Measurements from ENCODE around the gene METRNL. TPM values are rescaled to one million over a fixed set of nuclear protein-coding genes. Genes with fewer than 3 reads are reported as not detected.

METRNL gene
- total RNA-seq, 1 experiment from 2014 or later, result 33.8 TPM

- Mint-ChIP-seq H3K27ac (ENCODE audit: unreplicated experiment) (no peak overlapping the region), H3K4me3 (ENCODE audit: unreplicated experiment) (no peak overlapping the region), H3K27me3 (ENCODE audit: insufficient read depth, unreplicated experiment) (peaks cover 3% of the 10 kb centered on the region), H3K36me3 (ENCODE audit: insufficient read depth, unreplicated experiment) (no peaks in the 10 kb centered on the region), H3K9me3 (ENCODE audit: unreplicated experiment) (no peaks in the 10 kb centered on the region), H3K4me1 (ENCODE audit: low read depth, unreplicated experiment) (no peaks in the 10 kb centered on the region)
- intact Hi-C loops (cut with micrococcal nuclease; ENCODE audit: unreplicated experiment), result no loop called here
- BruUV-seq (replicated peaks), result no TSS peak
- ChIA-PET CTCF (no interaction called here), POLR2A (no interaction called here)
- Histone ChIP-seq H3K9me3 (no peaks in the 10 kb centered on the region), H3K4me1 (peaks cover 9% of the 10 kb centered on the region), H3K4me3 (ENCODE audit: low read depth, low read length) (no peak overlapping the region), H3K36me3 (ENCODE audit: control insufficient read depth, insufficient read depth, low read length) (no peaks in the 10 kb centered on the region), H3K27me3 (replicated peaks; ENCODE audit: control insufficient read depth, insufficient read depth, low read length) (no peaks in the 10 kb centered on the region)
- no peak for DNase-seq
- TF ChIP-seq CTCF (IDR thresholded peaks at IDR 0.05; ENCODE audit: insufficient read depth in 1 of 2, low read depth in 1 of 2, low read length in 1 of 2, severe bottlenecking in 1 of 2, unreplicated experiment in 1 of 2), result no peak
Observed at GRCh38 chr17:83071365-83071764, 8.0 kb upstream of the METRNL start.

DNA sequence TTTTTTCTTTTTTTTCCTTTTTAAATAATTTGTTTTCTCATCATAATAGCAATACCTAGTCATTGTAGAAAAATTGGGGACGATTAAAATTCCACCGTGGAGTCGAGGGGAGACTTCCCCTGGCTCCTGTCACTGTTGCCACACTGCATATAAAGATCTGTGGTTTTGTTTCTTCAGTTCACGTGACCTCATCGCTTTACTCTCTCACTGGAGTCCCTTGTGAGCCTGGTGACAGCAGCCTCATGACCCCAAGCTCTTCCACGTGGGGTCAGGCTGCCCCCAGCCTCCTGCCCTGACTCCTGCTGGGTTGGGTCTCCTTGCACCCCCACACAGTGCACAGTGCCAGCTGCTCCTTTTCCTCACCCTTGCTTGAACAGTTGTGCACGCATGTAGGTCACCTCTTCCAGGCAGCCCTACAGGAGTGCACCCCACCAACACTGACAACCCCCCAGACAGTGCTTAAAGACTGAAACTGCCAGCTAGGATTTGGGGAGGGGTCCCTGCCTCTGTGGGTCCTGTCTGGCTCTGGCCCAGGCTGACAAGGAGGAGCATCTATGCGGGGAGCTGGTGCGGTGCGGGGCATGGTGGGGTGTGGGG, 7.3 kb upstream of the METRNL start:
- Mint-ChIP-seq H3K27ac (ENCODE audit: unreplicated experiment) (no peak overlapping the region), H3K9me3 (ENCODE audit: unreplicated experiment) (no peaks in the 10 kb centered on the region), H3K4me3 (ENCODE audit: unreplicated experiment) (no peak overlapping the region), H3K27me3 (ENCODE audit: insufficient read depth, unreplicated experiment) (peaks cover 4% of the 10 kb centered on the region), H3K4me1 (ENCODE audit: low read depth, unreplicated experiment) (no peaks in the 10 kb centered on the region), H3K36me3 (ENCODE audit: insufficient read depth, unreplicated experiment) (no peaks in the 10 kb centered on the region)
- Histone ChIP-seq H3K27me3 (replicated peaks; ENCODE audit: control insufficient read depth, insufficient read depth, low read length) (no peaks in the 10 kb centered on the region), H3K9me3 (no peaks in the 10 kb centered on the region), H3K4me1 (peaks cover 11% of the 10 kb centered on the region), H3K4me3 (ENCODE audit: low read depth, low read length) (no peak overlapping the region), H3K36me3 (ENCODE audit: control insufficient read depth, insufficient read depth, low read length) (no peaks in the 10 kb centered on the region)
- intact Hi-C loops (cut with micrococcal nuclease; ENCODE audit: unreplicated experiment), result no loop called here
- BruUV-seq (replicated peaks), result no TSS peak
- ChIA-PET POLR2A (no interaction called here), CTCF (no interaction called here)
- DNase-seq, result no peak
- no peak for TF ChIP-seq CTCF (IDR thresholded peaks at IDR 0.05; ENCODE audit: insufficient read depth in 1 of 2, low read depth in 1 of 2, low read length in 1 of 2, severe bottlenecking in 1 of 2, unreplicated experiment in 1 of 2)

- no TSS peak for BruUV-seq (replicated peaks)
- no peak overlapping the region for H3K4me3 Mint-ChIP-seq (ENCODE audit: unreplicated experiment)
- Histone ChIP-seq H3K9me3 (no peaks in the 10 kb centered on the region), H3K36me3 (ENCODE audit: control insufficient read depth, insufficient read depth, low read length) (no peaks in the 10 kb centered on the region), H3K4me1 (peaks cover 16% of the 10 kb centered on the region), H3K4me3 (ENCODE audit: low read depth, low read length) (no peak overlapping the region), H3K27me3 (replicated peaks; ENCODE audit: control insufficient read depth, insufficient read depth, low read length) (no peaks in the 10 kb centered on the region)
- H3K27me3 Mint-ChIP-seq (ENCODE audit: insufficient read depth, unreplicated experiment), result peaks cover 6% of the 10 kb centered on the region
- intact Hi-C loops (cut with micrococcal nuclease; ENCODE audit: unreplicated experiment), result no loop called here
- no peaks in the 10 kb centered on the region for H3K36me3 Mint-ChIP-seq (ENCODE audit: insufficient read depth, unreplicated experiment)
- no peak overlapping the region for H3K27ac Mint-ChIP-seq (ENCODE audit: unreplicated experiment)
- H3K4me1 Mint-ChIP-seq (ENCODE audit: low read depth, unreplicated experiment), result no peaks in the 10 kb centered on the region
- ChIA-PET POLR2A (no interaction called here), CTCF (no interaction called here)
- no peak for TF ChIP-seq CTCF (IDR thresholded peaks at IDR 0.05; ENCODE audit: insufficient read depth in 1 of 2, low read depth in 1 of 2, low read length in 1 of 2, severe bottlenecking in 1 of 2, unreplicated experiment in 1 of 2)
- no peak for DNase-seq
- H3K9me3 Mint-ChIP-seq (ENCODE audit: unreplicated experiment), result no peaks in the 10 kb centered on the region
Observed at GRCh38 chr17:83072600-83073358, 6.6 kb upstream of the METRNL start.

Measured in Caco-2 (cell line).